Calu3 (cell line): ENCODE data around the gene ARPP21. TPM values are rescaled to one million over a fixed set of nuclear protein-coding genes. Genes with fewer than 3 reads are reported as not detected.

ENCODE experiments used
- BruUV-seq: library from RNA; stranded (reverse); fragments of 400-500 nt; replicated peaks from 2 replicates; lab custom pipeline; 2021; lab: Mats Ljungman, UMichigan
- CTCF ChIA-PET: fragments of 300-600 bp; sonication (Branson Sonifier 250); formaldehyde crosslinking; loops from one replicate; lab custom pipeline; 2022; ENCODE audit warnings: antibody characterized with exemption; lab: Charles Lee
- DNase-seq: peaks from one replicate; pipeline ENCODE4 v3.0.0; 2022
- H3K27ac Mint-ChIP-seq: one replicate; pipeline ENCODE4 v1.8.0; 2022; ENCODE audit warnings: mixed read lengths; ENCODE audit not compliant: unreplicated experiment
- H3K27me3 Mint-ChIP-seq: one replicate; pipeline ENCODE4 v1.8.0; 2022; ENCODE audit warnings: mixed read lengths; ENCODE audit not compliant: unreplicated experiment
- H3K36me3 Mint-ChIP-seq: one replicate; pipeline ENCODE4 v1.8.0; 2022; ENCODE audit warnings: mild to moderate bottlenecking, moderate library complexity, mixed read lengths; ENCODE audit not compliant: insufficient read depth, unreplicated experiment
- H3K4me1 Mint-ChIP-seq: one replicate; pipeline ENCODE4 v1.8.0; 2022; ENCODE audit warnings: mild to moderate bottlenecking, low read depth, mixed read lengths; ENCODE audit not compliant: unreplicated experiment
- H3K4me3 Mint-ChIP-seq: one replicate; pipeline ENCODE4 v1.8.0; 2022; ENCODE audit warnings: mild to moderate bottlenecking, low read depth, moderate library complexity, mixed read lengths; ENCODE audit not compliant: unreplicated experiment
- H3K9me3 Mint-ChIP-seq: one replicate; pipeline ENCODE4 v1.8.0; 2022; ENCODE audit warnings: low read depth, mixed read lengths; ENCODE audit not compliant: unreplicated experiment
- CTCF ChIP-seq: fragments of 200-600 bp; IDR thresholded peaks from one replicate; pipeline ENCODE4 v1.8.0; 2022; ENCODE audit warnings: antibody characterized with exemption; ENCODE audit not compliant: unreplicated experiment
- intact Hi-C: fragments of 100-400 bp; cut with micrococcal nuclease; formaldehyde crosslinking; loops from one replicate; pipeline ENCODE4 v1.10.0; 2022; ENCODE audit not compliant: unreplicated experiment
- total RNA-seq: library from RNA; stranded (reverse); gene quantifications from 2 replicates; pipeline ENCODE4 v1.2.3, GENCODE V29; 2022

The ARPP21 gene
- total RNA-seq, 1 experiment from 2014 or later = not detected

GRCh38 chr3:35648347-35648746, 9.0 kb downstream of the ARPP21 start:
- intact Hi-C loops = no loop called here
- no peaks in the 10 kb centered on the region for H3K9me3 Mint-ChIP-seq
- H3K4me3 Mint-ChIP-seq = no peak overlapping the region
- DNase-seq = no peak
- H3K27me3 Mint-ChIP-seq = no peaks in the 10 kb centered on the region
- no peak for TF ChIP-seq CTCF
- no peaks in the 10 kb centered on the region for H3K36me3 Mint-ChIP-seq
- BruUV-seq = no TSS peak
- no peak overlapping the region for H3K27ac Mint-ChIP-seq
- CTCF ChIA-PET = no interaction called here
- no peaks in the 10 kb centered on the region for H3K4me1 Mint-ChIP-seq

- no peak for TF ChIP-seq CTCF
- CTCF ChIA-PET = no interaction called here
- Mint-ChIP-seq H3K27me3 (no peaks in the 10 kb centered on the region), H3K27ac (no peak overlapping the region), H3K4me1 (no peaks in the 10 kb centered on the region), H3K9me3 (no peaks in the 10 kb centered on the region), H3K4me3 (no peak overlapping the region), H3K36me3 (no peaks in the 10 kb centered on the region)
- BruUV-seq = no TSS peak
- DNase-seq = no peak
- intact Hi-C loops = no loop called here
These were observed 10.1 kb downstream of the ARPP21 start for GRCh38 chr3:35649405-35649804.

- Mint-ChIP-seq H3K27me3 (no peaks in the 10 kb centered on the region), H3K27ac (no peak overlapping the region), H3K4me1 (no peaks in the 10 kb centered on the region), H3K9me3 (no peaks in the 10 kb centered on the region), H3K4me3 (no peak overlapping the region), H3K36me3 (no peaks in the 10 kb centered on the region)
- CTCF ChIA-PET = no interaction called here
- no TSS peak for BruUV-seq
- intact Hi-C loops = loop anchor here (10.0 kb wide), 1 partner anchor 347 kb away; no protein-coding TSS in a partner anchor
- TF ChIP-seq CTCF = no peak
- no peak for DNase-seq
These were observed 12.1 kb downstream of the ARPP21 start for GRCh38 chr3:35651426-35651825.

GRCh38 chr3:35651851-35652250, 12.5 kb downstream of the ARPP21 start:
- CTCF ChIA-PET = interaction anchor here (0.7 kb wide), 1 partner anchor 272 kb away, joined by 3 read pairs; no protein-coding TSS in a partner anchor
- H3K4me3 Mint-ChIP-seq = no peak overlapping the region
- H3K9me3 Mint-ChIP-seq = no peaks in the 10 kb centered on the region
- TF ChIP-seq CTCF = no peak
- no TSS peak for BruUV-seq
- no peak overlapping the region for H3K27ac Mint-ChIP-seq
- H3K4me1 Mint-ChIP-seq = no peaks in the 10 kb centered on the region
- DNase-seq = no peak
- H3K36me3 Mint-ChIP-seq = no peaks in the 10 kb centered on the region
- no peaks in the 10 kb centered on the region for H3K27me3 Mint-ChIP-seq
- intact Hi-C loops = loop anchor here (10.0 kb wide), 1 partner anchor 347 kb away; no protein-coding TSS in a partner anchor
